Astrocyte (in vitro differentiated cells and primary cell): Measurements from ENCODE around the gene DUSP15. TPM values are rescaled to one million over a fixed set of nuclear protein-coding genes. Genes with fewer than 3 reads are reported as not detected.

Experiments used
- DNase-seq: peaks from one replicate; pipeline ENCODE4 v3.0.0-alpha.2; 2010; ENCODE audit warnings: low read depth
- FAIRE-seq: peaks from 2 replicates; lab custom pipeline; 2011; peaks lifted over from hg19 to GRCh38; lab: Jason Lieb, UNC
- H2AFZ ChIP-seq: 2 replicates; pipeline ENCODE4 v1.6.0; 2012; ENCODE audit warnings: low read depth, low read length, inconsistent platforms
- H3K27ac ChIP-seq: 2 replicates; pipeline ENCODE4 v1.5.1; 2011; ENCODE audit warnings: low read depth, low read length, inconsistent platforms
- H3K27me3 ChIP-seq: 2 replicates; pipeline ENCODE4 v1.6.0; 2011; ENCODE audit warnings: low read length, inconsistent platforms; ENCODE audit not compliant: insufficient read depth
- H3K36me3 ChIP-seq: 2 replicates; pipeline ENCODE4 v1.5.1; 2011; ENCODE audit warnings: low read length, inconsistent platforms; ENCODE audit not compliant: insufficient read depth
- H3K4me1 ChIP-seq: 2 replicates; pipeline ENCODE4 v1.5.1; 2011; ENCODE audit warnings: low read length, inconsistent platforms; ENCODE audit not compliant: insufficient read depth
- H3K4me2 ChIP-seq: 2 replicates; pipeline ENCODE4 v1.6.0; 2012; ENCODE audit warnings: low read length, inconsistent platforms
- H3K4me3 ChIP-seq: 2 replicates; pipeline ENCODE4 v1.5.1; 2011; ENCODE audit warnings: low read depth, mild to moderate bottlenecking, low read length, inconsistent platforms; ENCODE audit not compliant: insufficient read depth
- H3K79me2 ChIP-seq: 2 replicates; pipeline ENCODE4 v1.6.0; 2012; ENCODE audit warnings: mild to moderate bottlenecking, low read length, inconsistent platforms; ENCODE audit not compliant: insufficient read depth
- H3K9ac ChIP-seq: 2 replicates; pipeline ENCODE4 v1.6.0; 2012; ENCODE audit warnings: mild to moderate bottlenecking, low read length, inconsistent platforms
- H3K9me3 ChIP-seq: 2 replicates; pipeline ENCODE4 v1.5.1; 2012; ENCODE audit warnings: low read depth, mild to moderate bottlenecking, low read length, inconsistent platforms; ENCODE audit not compliant: insufficient read depth
- H4K20me1 ChIP-seq: 2 replicates; pipeline ENCODE4 v1.6.0; 2012; ENCODE audit warnings: low read length, inconsistent platforms; ENCODE audit not compliant: insufficient read depth
- H3K27ac Mint-ChIP-seq: one replicate; pipeline ENCODE4 v1.8.0; 2021; ENCODE audit warnings: mild to moderate bottlenecking, mixed read lengths; ENCODE audit not compliant: unreplicated experiment
- H3K27me3 Mint-ChIP-seq: one replicate; pipeline ENCODE4 v1.8.0; 2021; ENCODE audit warnings: low read depth, mixed read lengths; ENCODE audit not compliant: unreplicated experiment
- H3K36me3 Mint-ChIP-seq: one replicate; pipeline ENCODE4 v1.8.0; 2021; ENCODE audit warnings: low read depth, mixed read lengths; ENCODE audit not compliant: unreplicated experiment
- H3K4me1 Mint-ChIP-seq: one replicate; pipeline ENCODE4 v1.8.0; 2021; ENCODE audit warnings: low read depth, mixed read lengths; ENCODE audit not compliant: unreplicated experiment
- H3K4me3 Mint-ChIP-seq: one replicate; pipeline ENCODE4 v1.8.0; 2021; ENCODE audit warnings: mild to moderate bottlenecking, moderate library complexity, mixed read lengths; ENCODE audit not compliant: unreplicated experiment
- H3K9me3 Mint-ChIP-seq: one replicate; pipeline ENCODE4 v1.8.0; 2021; ENCODE audit warnings: mild to moderate bottlenecking, mixed read lengths; ENCODE audit not compliant: unreplicated experiment
- EZH2 ChIP-seq: IDR thresholded peaks from 2 replicates; pipeline ENCODE4 v1.6.1; 2012; ENCODE audit warnings: mild to moderate bottlenecking, low read length, inconsistent platforms; ENCODE audit not compliant: insufficient read depth
- total RNA-seq: library from RNA; stranded (reverse); gene quantifications from 2 replicates; pipeline ENCODE4 v1.2.1, GENCODE V29; 2021
- TF ChIP-seq, protein P1 (sequence below): IDR thresholded peaks from 2 replicates; pipeline ENCODE4 v1.5.1; 2011; ENCODE audit warnings: low read depth, mild to moderate bottlenecking, inconsistent platforms, low read length, moderate library complexity; ENCODE audit not compliant: insufficient read depth

The DUSP15 gene
- total RNA-seq, 1 donor from 2014 or later: 1.2 TPM

DNA sequence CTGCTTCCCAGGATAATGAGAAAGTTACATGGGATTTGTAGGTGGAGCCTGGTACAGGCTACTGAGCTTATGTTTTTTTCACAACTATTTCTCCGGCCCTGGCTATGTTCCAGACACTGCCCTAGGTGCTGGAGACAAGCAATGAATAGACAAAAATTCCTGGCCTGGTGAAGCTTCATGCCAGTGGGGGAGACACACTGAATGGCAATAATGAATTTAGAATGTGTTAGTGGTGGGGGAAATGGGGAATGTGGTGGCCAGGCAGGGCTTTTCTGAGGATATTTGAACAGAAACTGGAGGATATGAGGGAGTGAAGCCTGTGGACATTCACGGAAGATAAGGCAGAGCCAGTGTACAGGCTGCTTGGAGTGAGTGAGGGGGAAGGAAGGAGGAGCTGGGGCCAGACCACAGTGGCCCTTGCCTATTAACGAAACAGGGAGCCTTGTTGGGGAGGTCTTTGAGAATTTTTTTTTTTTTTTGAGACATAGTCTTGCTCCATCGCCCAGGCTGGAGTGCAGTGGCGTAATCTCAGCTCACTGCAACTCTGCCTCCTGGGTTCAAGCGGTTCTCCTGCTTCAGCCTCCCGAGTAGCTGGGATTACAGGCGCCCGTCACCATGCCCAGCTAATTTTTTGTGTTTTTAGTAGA lies 31.6 kb downstream of the DUSP15 start:
- no peaks in the 10 kb centered on the region for H3K9me3 ChIP-seq
- no peak overlapping the region for H3K27ac Mint-ChIP-seq
- no peaks in the 10 kb centered on the region for H4K20me1 ChIP-seq
- peak overlapping the region; percentile 69 for H3K4me2 ChIP-seq
- H3K27ac ChIP-seq: no peak overlapping the region
- no peaks in the 10 kb centered on the region for H3K27me3 ChIP-seq
- peaks cover 74% of the 10 kb centered on the region for H3K4me1 ChIP-seq
- H3K4me3 ChIP-seq: no peak overlapping the region
- H3K4me3 Mint-ChIP-seq: no peak overlapping the region
- no peak for TF ChIP-seq EZH2
- TF ChIP-seq, protein P1, sequence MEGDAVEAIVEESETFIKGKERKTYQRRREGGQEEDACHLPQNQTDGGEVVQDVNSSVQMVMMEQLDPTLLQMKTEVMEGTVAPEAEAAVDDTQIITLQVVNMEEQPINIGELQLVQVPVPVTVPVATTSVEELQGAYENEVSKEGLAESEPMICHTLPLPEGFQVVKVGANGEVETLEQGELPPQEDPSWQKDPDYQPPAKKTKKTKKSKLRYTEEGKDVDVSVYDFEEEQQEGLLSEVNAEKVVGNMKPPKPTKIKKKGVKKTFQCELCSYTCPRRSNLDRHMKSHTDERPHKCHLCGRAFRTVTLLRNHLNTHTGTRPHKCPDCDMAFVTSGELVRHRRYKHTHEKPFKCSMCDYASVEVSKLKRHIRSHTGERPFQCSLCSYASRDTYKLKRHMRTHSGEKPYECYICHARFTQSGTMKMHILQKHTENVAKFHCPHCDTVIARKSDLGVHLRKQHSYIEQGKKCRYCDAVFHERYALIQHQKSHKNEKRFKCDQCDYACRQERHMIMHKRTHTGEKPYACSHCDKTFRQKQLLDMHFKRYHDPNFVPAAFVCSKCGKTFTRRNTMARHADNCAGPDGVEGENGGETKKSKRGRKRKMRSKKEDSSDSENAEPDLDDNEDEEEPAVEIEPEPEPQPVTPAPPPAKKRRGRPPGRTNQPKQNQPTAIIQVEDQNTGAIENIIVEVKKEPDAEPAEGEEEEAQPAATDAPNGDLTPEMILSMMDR: no peak
- H3K4me1 Mint-ChIP-seq: peaks cover 50% of the 10 kb centered on the region
- H3K9me3 Mint-ChIP-seq: no peaks in the 10 kb centered on the region
- no peak for DNase-seq
- H3K79me2 ChIP-seq: peaks cover 5% of the 10 kb centered on the region
- H3K36me3 ChIP-seq: no peaks in the 10 kb centered on the region
- H3K9ac ChIP-seq: no peak overlapping the region
- H3K36me3 Mint-ChIP-seq: no peaks in the 10 kb centered on the region
- FAIRE-seq: no peak
- no peaks in the 10 kb centered on the region for H3K27me3 Mint-ChIP-seq
- H2AFZ ChIP-seq: no peak overlapping the region

DNA sequence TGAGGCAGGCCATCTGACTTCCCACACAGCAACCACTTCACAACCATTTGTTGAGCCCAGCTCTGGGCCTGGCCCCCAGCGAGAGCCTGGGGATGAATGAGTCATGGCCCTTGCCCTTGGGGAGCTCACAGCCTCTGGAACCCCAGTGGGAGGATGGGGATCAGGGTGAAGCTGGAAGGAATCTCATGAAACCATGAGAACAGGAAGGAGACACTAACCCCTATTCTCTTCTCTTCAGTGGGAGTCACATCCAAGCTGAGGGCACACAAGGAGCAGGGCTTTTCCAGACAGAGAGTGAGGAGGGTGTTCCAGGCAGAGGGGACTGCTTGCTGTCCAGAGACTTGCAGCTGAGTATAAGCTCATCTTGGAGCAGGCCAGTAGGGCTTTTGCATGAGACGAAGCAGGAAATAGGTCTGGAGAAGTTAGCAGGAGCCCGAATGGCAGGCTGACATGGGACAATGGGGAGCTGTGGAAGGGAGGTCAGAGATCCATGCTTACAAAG lies 32.4 kb downstream of the DUSP15 start:
- DNase-seq: peak; percentile 38
- Mint-ChIP-seq H3K9me3 (no peaks in the 10 kb centered on the region), H3K4me3 (no peak overlapping the region), H3K36me3 (no peaks in the 10 kb centered on the region), H3K27me3 (peaks cover 6% of the 10 kb centered on the region), H3K4me1 (peaks cover 43% of the 10 kb centered on the region), H3K27ac (no peak overlapping the region)
- H3K4me2 ChIP-seq: peak overlapping the region; percentile 69
- no peaks in the 10 kb centered on the region for H3K79me2 ChIP-seq
- H2AFZ ChIP-seq: no peak overlapping the region
- no peaks in the 10 kb centered on the region for H4K20me1 ChIP-seq
- no peaks in the 10 kb centered on the region for H3K36me3 ChIP-seq
- no peak for TF ChIP-seq EZH2
- TF ChIP-seq, protein P1: no peak
- no peak overlapping the region for H3K4me3 ChIP-seq
- FAIRE-seq: peak; percentile 5
- peaks cover 66% of the 10 kb centered on the region for H3K4me1 ChIP-seq
- no peak overlapping the region for H3K9ac ChIP-seq
- no peaks in the 10 kb centered on the region for H3K9me3 ChIP-seq
- no peaks in the 10 kb centered on the region for H3K27me3 ChIP-seq
- no peak overlapping the region for H3K27ac ChIP-seq

DNA sequence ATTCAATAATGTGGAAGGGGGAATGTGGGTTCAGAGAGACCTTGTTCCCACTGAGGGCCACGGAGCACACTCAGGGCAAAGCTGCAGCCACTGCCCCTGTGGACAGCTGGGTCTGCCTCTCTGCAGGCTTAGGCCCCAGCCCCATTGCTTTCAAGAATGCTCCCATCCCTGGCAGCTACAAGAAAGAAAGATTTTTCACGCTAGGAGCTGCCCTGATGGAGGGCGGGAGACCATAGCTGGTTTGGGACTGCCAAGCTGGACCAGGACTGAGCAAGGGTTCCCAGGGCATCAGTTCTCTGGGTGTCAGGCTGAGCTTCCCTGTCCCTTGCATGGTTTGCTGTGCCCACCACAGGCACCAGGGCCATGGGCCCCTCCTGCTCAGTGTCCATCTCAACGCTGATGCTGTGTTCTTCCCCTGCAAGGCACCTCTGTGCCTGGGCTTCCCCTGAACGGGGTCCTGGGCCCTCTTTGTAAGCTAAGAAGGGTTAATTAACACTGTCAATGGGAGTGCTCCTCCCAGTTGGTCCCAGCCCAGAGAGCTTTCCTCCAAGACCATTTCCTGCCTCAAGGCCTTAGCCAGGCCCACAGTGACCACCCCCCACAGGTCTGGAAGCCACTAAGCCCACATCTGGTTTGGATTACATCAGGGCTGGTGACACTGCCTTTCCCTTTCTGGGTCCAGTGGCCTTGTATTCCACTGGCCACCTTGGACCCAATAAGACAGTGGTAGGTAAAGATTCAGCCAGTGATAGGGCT lies 33.3 kb downstream of the DUSP15 start:
- no peak for TF ChIP-seq EZH2
- TF ChIP-seq, protein P1: no peak
- Histone ChIP-seq H3K9me3 (no peaks in the 10 kb centered on the region), H3K79me2 (no peaks in the 10 kb centered on the region), H4K20me1 (no peaks in the 10 kb centered on the region), H3K4me3 (no peak overlapping the region), H3K4me1 (peaks cover 57% of the 10 kb centered on the region), H2AFZ (no peak overlapping the region), H3K27me3 (no peaks in the 10 kb centered on the region), H3K9ac (no peak overlapping the region), H3K4me2 (peak overlapping the region; percentile 69), H3K27ac (no peak overlapping the region), H3K36me3 (no peaks in the 10 kb centered on the region)
- no peak overlapping the region for H3K27ac Mint-ChIP-seq
- no peak for FAIRE-seq
- H3K36me3 Mint-ChIP-seq: peaks cover 4% of the 10 kb centered on the region
- H3K9me3 Mint-ChIP-seq: no peaks in the 10 kb centered on the region
- H3K4me3 Mint-ChIP-seq: no peak overlapping the region
- H3K27me3 Mint-ChIP-seq: peaks cover 6% of the 10 kb centered on the region
- peaks cover 35% of the 10 kb centered on the region for H3K4me1 Mint-ChIP-seq
- peak; percentile 40 for DNase-seq
